ENCODE measurements around the gene ROBO1.
"Not testable (repeated sequence)": the region's sequence is repeated elsewhere in the genome, so short reads cannot be mapped to it uniquely, and the experiment has no call there.

- TF ChIP-seq POLR2AphosphoS5 (IDR thresholded peaks at IDR 0.05; ENCODE audit: borderline replicate concordance, low read depth, low read length); EZH2 (IDR thresholded peaks at IDR 0.05): not testable (repeated sequence)
Observed at GRCh38 chr3:79325833-79326383, 441.9 kb downstream of the ROBO1 start.

All from SK-N-MC (cell line).